GM12878 (cell line): ENCODE data around the gene SNTA1.

Source experiments
- POLR2A ChIP-seq: IDR thresholded peaks from 2 replicates; pipeline ENCODE4 v1.6.1; 2011; ENCODE audit warnings: low read depth, mild to moderate bottlenecking, low read length
- SP1 ChIP-seq: IDR thresholded peaks from one replicate; pipeline ENCODE4 v1.6.1; 2011; ENCODE audit warnings: low read depth, low read length

GRCh38 chr20:33410081-33410742 lies 33.4 kb downstream of the SNTA1 start:
- TF ChIP-seq POLR2A (no peak), SP1 (no peak)
